HG02973 (cell line): ENCODE data around the gene ICAM1.
A peak's percentile ranks its signal among the peaks of the same experiment; 100 is the strongest.
"Not testable (repeated sequence)": the region's sequence is repeated elsewhere in the genome, so short reads cannot be mapped to it uniquely, and the experiment has no call there.

Source experiments
- ATAC-seq: cut with Tn5 transposase; IDR thresholded peaks from one replicate; pipeline ENCODE4 v1.9.1; 2021; ENCODE audit warnings: moderate library complexity; ENCODE audit not compliant: unreplicated experiment

The ICAM1 gene

GRCh38 chr19:10271543-10272086 is 695 bp downstream of the ICAM1 start:
- peak; percentile 39 for ATAC-seq

GRCh38 chr19:10274589-10274988 is 3.7 kb downstream of the ICAM1 start:
- no peak for ATAC-seq

- ATAC-seq, result no peak
These were observed 7.1 kb downstream of the ICAM1 start for GRCh38 chr19:10277795-10278589.

GRCh38 chr19:10278935-10279334 is 8.0 kb downstream of the ICAM1 start:
- ATAC-seq, result no peak

GRCh38 chr19:10279737-10280442 is 9.0 kb downstream of the ICAM1 start:
- no peak for ATAC-seq

GRCh38 chr19:10282043-10282442 is 11.1 kb downstream of the ICAM1 start:
- not testable (repeated sequence) for ATAC-seq

- ATAC-seq, result no peak
These were observed 12.6 kb downstream of the ICAM1 start for GRCh38 chr19:10283301-10284064.

GRCh38 chr19:10284065-10284959 is 13.4 kb downstream of the ICAM1 start:
- no peak for ATAC-seq

- no peak for ATAC-seq
These were observed 14.0 kb downstream of the ICAM1 start for GRCh38 chr19:10284960-10285278.

- no peak for ATAC-seq
These were observed 14.5 kb downstream of the ICAM1 start for GRCh38 chr19:10285393-10285792.

GRCh38 chr19:10286803-10287737 is 16.1 kb downstream of the ICAM1 start, which contains the start of gene ICAM4:
TSS of gene ICAM4 (plus strand) at chr19:10286955. CDS start at chr19:10287013, 58 bp downstream.
- no peak for ATAC-seq

- ATAC-seq, result no peak
These were observed 17.8 kb downstream of the ICAM1 start for GRCh38 chr19:10288662-10289166.

- no peak for ATAC-seq
These were observed 18.4 kb downstream of the ICAM1 start for GRCh38 chr19:10289167-10289835.

- no peak for ATAC-seq
These were observed 19.0 kb downstream of the ICAM1 start, which contains the start of gene ICAM5 for GRCh38 chr19:10289836-10290356. TSS of gene ICAM5 (plus strand) at chr19:10289952. CDS start at chr19:10290044, 92 bp downstream.

GRCh38 chr19:10290357-10290875 is 19.5 kb downstream of the ICAM1 start:
- ATAC-seq, result no peak

GRCh38 chr19:10290876-10291553 is 20.1 kb downstream of the ICAM1 start:
- ATAC-seq, result no peak

- no peak for ATAC-seq
These were observed 20.8 kb downstream of the ICAM1 start for GRCh38 chr19:10291554-10292205.
